ENCODE measurements around the gene ITPRID1.
"Not testable (repeated sequence)": the region's sequence is repeated elsewhere in the genome, so short reads cannot be mapped to it uniquely, and the experiment has no call there.

ITPRID1 gene

DNA sequence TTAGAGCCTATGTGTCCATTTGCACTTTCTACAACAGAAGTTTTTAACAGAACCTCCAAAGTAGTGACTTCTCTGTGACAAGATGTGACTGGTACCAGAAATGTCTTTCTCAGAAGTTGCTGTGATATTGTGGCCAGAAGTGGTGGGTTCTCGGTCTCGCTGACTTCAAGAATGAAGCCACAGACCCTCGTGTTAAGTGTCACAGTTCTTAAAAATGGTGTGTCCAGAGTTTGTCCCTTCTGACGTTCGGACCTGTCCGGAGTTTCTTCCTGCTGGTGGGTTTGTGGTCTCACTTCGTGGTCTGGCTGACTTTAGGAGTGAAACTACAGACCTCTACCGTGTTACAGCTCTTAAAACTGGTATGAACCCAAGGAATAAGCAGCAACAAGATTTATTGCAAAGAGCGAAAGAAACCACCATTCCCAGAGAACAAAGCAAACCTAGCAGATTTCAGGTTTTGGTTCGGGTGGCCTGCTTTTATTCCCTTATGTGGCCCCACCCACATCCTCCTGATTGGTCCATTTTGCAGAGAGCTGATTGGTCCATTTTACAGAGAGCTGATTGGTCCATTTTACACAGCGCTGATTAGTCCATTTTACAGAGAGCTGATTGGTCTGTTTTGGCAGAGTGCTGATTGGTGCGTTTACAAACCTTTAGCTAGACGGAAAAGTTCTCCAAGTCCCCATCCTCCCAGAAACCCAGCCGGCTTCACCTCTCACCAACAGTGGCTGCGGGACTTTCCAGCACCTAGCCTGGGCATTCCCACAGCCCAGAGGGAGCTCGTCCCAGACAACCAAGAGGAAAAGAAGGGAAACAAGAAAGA, 3.0 kb downstream of the ITPRID1 start:
- DNase-seq (ENCODE audit: low read depth): no peak

DNA sequence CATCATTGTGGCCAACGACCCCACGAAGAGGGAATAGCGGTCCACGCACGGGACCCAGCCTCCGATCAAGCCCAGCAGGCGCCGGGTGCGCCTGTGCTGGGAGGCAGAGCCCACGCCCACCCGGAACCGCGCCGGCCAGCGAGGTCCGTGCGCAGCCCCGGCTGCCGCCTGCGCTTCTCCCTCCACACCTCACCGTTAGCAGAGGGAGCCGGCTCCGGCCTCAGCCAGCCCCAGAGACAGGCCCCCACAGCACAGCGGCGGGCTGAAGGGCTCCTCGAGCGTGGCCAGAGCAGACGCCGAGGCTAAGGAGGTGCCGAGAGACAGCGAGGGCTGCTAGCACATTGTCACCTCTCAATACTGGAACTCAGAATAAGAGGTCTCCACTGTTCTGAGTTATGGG, 3.6 kb downstream of the ITPRID1 start:
- DNase-seq (ENCODE audit: low read depth): no peak

DNA sequence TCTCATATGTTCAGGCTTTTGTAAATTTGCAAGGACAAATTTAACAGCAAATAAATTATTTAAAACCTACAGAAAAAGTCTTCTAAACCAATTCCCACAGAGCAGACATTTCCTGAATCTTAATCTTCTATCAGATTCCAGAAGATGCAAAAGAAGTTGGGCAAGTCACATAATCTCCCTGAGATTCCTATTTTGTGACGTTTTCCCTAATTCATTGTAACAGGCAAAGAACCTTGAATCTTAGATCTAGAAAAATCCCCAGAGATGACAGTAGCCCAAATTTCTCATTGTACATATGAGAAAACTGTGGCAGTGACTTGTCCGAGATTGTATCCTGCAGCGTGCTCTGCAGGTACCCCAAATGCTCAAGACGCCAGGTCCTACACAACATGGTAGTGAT, 4.9 kb downstream of the ITPRID1 start:
- no peak for DNase-seq (ENCODE audit: low read depth)

DNA sequence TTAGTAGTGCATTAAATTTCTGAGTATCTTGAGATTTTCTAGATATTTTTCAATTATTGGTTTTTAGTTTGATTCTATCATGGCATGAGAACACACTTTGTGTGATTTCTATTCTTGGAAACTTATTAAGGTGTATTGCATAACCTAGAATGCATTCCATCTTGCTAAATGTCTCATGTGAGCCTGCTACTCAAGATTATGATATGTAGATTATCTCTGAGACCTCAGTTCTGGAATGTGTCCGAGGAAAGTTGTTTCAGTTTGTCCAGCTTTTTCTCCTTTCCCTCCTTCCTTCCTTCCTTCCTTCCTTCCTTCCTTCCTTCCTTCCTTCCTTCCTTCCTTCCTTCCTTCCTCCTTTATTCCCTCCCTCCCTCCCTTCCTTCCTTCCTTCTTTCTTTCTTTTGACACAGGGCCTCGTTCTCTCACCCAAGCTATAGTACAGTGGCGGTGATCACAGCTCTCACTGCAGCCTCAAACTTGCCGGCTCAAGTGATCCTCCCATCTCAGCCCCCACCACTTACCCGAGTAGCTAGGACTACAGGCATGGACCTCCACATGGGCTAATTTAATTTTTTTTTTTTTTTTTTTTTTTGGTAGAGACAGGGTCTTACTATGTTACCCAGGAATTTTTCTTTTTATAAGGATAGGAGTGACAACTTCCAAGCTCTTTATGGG, 7.6 kb downstream of the ITPRID1 start:
- DNase-seq (ENCODE audit: low read depth): no peak

DNA sequence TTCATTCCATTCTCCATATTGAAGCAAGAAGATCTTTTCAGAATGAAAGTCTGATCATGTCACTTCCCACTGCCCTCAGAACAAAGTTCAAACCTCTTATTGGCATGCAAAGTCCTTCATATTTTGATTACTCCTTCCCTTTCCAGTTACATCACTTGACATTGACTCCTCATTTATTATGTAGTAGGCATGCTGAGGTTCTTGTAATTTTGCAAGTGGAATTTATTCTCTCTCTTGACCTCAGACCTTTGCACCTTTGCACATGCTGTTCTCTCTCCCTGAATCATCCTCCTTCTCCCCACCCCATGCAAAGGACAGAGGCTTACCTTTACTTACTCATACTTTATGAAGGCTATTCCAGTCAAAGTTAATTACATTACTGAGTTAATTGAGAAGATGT, 13.0 kb downstream of the ITPRID1 start:
- DNase-seq (ENCODE audit: low read depth): no peak

DNA sequence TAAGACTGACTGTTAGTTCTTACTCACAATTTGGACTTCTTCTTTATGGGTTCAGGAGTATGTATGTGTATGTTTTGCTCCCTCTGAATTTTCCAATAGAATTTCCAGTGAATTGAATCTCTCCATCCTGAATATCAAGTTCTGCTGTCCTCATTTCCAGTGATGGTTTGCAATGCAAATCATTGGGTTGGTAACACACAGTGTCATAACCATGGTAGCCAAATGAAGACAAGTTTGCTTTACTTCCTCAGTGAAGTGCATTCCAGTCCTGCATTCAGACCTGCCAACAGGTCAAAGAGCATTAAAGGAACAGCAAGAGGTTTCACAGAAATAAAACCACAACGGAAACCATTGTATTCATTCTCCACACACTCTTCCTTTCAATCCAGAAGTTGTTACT, 15.2 kb downstream of the ITPRID1 start:
- no peak for DNase-seq (ENCODE audit: low read depth)

DNA sequence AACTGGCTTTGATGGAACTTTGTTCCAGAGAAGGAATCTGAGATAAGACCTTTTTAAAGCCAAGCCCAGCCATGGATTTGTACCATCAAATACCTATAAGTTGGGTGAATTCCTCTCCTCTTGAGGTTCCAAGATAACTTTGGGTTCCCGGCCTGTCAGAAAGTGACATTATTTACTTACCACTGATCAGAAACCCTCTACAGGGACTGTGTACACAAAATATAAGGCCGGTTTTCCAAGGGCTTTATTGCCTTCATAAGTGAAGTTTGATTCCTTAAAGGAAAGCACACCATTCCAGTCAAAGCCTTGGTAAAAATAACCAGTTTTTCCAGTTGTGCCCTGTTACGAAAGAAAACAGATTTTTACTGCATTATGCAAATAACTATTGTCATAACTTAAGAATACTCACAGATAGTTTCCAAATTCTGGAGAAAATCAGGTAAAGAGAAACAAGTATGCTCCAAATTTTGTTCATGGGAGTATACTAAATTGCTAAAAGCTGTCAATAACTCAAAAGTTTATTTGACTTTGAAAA, 26.8 kb downstream of the ITPRID1 start:
- not testable (repeated sequence) for DNase-seq (ENCODE audit: low read depth)

DNA sequence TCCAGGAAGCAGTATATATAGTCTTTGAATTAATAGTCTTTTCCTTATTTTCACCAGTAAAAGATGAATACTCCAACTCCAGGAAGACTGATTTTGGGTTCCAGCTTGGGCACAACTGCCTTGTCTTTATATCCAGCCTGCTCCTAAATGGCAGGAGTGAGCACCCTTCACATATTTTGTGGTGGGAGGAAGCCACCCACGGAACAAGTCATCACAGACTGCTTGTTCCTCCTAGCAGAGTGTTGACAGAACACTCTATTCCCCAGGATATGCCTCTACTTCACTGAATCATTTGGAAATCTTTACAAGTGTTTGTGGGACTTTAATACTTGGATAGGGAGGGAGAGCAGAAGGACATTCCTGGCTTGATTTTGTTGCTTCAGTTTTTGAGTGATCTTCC, 31.7 kb downstream of the ITPRID1 start:
- no peak for DNase-seq (ENCODE audit: low read depth)

DNA sequence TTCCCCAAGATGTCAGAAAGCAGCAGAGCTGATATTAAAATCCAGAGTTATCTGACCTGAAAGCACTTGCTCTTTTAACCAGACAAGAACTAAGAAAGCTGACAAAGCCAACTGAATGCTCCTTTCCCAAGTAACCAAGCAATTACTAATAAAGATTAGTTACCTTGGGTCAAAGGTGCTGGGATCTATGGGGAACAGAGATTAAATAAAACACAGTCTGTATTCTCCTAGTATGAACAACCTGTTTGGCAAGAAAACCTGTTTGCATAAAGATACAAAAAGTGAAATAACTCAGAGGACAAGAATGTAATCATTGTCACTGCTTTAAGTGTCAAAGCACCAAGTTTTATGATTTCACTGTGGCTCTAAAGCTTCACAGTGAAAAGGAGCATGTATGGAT, 35.7 kb downstream of the ITPRID1 start:
- no peak for DNase-seq (ENCODE audit: low read depth)

DNA sequence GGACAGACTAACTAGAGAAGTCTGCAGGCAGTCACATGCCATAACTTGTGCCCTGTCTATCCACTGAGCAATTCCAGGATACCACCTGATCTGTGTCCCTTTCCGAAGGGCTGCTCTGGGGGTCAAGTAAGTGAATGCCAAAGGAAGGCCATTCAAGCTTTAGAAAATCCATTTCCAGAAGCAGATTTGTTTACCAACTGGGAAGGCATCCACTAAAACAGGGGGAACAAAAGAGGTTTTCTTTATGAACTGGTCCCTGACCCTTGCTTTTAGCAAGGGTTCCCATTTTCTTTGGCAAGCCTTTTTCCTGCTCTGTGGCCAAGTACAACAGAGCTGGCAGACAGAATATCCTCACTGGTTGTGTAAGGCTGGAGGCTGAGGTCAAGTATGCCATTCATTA, 36.5 kb downstream of the ITPRID1 start:
- no peak for DNase-seq (ENCODE audit: low read depth)

DNA sequence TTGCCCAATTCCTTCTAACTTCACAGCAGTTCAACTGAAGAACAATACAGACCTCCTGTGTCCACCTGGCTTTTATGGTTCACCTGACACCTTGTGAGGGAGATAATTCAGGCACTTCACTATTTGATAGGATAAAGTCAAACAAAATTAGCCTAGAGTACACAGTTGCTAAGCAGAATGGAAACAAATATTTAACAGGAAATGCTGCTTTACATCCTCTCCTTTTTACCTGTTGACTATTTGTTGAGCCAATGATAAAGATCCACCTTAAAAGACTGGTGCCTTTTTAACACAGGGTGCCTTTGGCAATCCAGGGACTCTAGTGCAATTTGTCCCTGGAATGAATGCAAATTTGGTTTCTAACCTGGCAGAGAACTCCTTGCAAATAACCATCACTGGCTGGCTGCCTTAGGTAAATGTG, 39.8 kb downstream of the ITPRID1 start:
- DNase-seq (ENCODE audit: low read depth): no peak

DNA sequence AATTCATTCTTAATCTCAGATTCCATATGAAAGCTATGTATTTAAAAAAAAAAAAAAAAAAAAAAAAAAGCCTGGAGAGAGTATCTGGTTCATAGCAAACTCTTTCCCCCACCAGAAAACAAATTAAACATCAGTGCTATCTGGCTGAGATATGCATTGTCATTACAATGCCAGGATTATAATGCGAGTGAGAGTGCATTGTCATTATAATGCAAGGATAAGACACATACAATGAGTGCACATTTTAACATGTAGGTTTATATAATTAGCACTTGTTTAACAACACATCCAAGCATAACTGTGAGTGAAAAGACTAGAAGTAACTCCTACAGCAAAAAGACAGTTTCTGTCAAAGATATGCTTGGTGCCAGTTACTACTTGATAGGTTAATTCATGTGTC, 48.1 kb downstream of the ITPRID1 start:
- DNase-seq (ENCODE audit: low read depth): no peak

DNA sequence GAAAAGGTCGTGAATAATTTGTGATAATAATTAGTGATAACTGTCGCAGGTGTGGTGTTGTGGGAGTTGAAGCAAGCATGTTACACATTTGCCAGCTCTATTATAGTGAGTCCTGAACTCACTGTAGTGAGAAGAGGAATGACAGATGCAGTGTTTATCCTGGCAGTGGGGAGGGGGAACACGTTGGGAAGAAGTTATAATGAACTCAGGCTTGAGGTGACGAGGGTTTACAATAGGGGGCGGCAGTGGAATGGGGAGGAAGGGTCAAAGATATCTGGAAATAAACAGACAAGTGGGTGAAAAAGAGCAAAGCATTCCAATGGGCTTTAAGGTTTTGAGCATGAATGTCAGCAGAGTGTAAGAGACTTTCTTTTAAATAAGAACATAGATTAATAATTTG, 49.6 kb downstream of the ITPRID1 start:
- no peak for DNase-seq (ENCODE audit: low read depth)

DNA sequence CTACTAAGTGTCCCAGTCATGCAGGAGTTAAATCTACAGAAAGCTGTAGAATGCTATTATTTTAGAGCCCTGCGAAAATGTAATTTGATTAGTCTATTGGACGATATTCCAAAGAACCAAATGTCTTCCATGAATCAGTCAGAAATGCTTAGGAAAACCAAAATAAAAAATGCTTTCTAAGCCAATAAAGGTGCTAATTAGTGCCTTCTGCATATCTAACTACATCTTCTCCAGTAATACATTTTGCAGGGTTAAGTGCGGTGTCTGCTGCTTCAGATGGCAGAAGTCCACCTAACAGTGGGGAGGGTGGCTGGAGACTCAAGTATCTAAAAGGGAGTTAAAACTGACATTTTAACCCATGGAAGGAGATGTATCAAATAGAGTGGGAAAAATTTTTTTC, 50.1 kb downstream of the ITPRID1 start:
- no peak for DNase-seq (ENCODE audit: low read depth)

DNA sequence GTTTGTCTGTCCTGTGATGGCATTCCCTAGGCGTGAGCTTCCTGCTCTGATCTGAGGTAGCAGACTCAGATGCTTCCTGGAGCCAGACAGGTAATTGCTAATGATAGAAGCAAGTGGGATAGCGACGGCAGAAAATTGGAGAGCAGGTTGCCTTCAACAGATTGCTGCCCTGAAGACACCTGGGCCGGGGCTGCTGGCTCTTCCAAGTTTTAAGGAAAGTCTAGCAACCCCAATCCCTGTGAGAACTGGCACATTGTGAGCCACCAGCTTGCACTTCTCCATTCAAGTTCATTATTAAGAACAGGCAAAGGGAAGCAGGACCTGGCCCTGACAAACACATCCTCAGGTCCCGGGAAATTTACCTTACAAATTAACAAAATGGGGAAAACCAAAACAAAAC, 50.8 kb downstream of the ITPRID1 start:
- DNase-seq (ENCODE audit: low read depth): no peak

DNA sequence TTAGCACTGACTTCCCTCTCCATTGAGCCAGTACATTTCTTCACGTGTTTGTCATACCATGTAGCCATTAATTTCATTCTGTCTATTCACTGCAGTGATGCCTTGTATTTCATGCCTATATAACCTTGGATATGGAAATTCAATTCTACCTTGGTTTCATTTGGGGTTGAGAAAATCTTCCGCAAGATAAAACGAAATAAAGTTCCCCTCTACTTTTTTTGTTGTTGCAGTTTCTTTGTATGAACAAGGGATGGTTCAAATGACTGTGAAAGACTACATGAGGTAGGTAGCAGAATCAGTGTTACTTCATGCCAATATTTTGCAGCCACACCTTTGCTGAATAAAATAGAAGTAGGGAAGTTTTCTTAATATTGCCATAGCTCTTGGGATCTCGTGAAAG, 55.6 kb downstream of the ITPRID1 start:
- DNase-seq (ENCODE audit: low read depth): no peak

DNA sequence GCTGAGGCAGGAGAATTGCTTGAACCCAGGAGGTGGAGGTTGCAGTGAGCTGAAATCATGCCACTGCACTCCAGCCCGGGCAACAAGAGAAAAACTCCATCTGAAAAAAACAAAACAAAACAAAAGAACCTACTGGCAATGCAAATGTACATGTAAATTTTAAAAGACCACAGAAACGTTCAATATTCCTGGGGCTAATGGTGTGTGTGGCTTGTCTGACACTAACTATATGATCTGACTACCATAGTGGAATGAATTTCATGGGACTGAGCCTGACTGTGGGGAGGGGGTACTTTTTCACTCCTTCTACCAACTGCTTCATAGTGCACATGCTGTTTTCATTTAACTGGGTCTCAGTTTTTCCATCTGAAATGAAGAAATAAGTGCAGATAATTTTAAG, 69.6 kb downstream of the ITPRID1 start:
- no peak for DNase-seq (ENCODE audit: low read depth)

DNA sequence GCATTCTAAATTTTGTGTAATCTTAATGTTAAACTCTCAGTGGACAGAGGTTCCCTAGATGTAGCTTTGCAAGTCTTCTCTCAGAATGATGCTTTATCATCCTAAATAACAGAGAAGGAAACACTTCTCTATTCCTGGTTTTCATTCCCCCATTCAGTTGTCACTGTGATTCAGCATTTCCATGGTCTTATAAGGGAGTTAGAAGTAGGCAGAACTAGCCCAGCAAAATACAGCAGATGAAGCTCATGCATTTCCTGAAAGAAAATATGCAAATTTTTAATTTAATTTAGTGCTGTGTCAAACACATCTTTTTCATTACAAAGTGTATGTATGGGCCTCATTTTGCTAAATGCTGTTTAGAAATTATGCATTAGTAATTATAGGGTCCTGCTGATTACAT, 70.1 kb downstream of the ITPRID1 start:
- DNase-seq (ENCODE audit: low read depth): no peak

DNA sequence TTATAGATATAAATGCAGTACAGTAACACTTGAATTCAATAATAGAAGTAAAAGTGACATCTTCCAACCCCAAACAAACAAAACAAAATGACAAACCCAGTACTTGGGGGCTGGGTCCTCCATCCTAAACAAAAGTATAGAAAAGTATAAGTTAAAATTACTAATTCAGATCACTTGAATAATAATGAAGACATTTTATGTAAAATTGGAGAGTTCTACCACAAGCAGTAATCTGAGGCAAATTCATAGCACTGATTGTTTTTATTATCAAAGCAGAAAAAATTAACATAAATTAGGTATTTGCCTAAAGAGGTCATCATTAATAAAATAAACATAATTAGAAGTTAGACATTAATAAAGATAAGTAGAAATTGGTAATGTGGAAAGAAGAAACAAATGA, 81.5 kb downstream of the ITPRID1 start:
- no peak for DNase-seq (ENCODE audit: low read depth)

DNA sequence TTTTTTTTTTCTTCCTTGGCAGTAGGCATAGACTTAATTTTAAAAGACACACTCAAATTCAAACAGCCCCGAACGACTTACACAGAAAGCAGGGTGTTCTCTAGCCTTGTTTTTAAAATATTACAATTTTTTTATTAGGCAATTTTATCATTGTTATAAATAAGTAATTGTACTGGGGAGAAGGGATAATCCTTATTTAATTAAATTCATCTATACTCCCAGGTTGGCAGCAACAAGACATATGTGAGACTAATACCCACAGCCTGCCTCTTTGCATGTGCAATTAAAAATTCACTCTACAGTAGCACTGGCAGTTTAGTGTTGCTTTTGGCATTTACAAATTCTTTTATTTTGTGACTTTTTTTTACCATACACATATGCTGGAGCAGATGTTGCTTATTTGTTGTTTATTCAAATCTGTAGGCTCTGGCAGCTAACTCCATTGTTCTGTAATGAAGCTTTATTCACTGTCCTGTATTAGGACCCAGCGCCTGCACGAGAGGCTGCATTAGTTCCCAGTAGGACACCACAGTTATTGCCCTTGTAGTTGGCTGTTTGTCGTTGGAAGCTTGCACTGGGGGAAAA, 88.2 kb downstream of the ITPRID1 start:
- DNase-seq (ENCODE audit: low read depth): no peak

DNA sequence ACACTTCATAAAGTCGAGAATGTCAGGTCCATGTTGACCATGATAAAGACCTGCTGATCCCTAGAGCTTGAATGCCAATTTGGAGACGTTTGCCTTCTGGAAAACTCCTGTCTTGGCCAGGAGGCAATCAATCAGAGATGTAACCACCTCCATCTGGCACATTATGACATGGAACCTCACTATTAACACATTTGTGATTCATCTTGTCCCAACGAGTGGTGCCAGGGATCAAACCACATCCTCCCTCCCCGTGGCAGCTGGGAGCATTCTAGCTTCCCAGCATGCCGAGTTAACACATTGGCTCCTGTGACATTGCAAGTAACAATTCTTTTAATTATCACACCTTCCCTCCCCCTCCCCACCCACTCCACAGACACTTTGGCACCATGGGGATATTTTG, 89.2 kb downstream of the ITPRID1 start:
- DNase-seq (ENCODE audit: low read depth): no peak

DNA sequence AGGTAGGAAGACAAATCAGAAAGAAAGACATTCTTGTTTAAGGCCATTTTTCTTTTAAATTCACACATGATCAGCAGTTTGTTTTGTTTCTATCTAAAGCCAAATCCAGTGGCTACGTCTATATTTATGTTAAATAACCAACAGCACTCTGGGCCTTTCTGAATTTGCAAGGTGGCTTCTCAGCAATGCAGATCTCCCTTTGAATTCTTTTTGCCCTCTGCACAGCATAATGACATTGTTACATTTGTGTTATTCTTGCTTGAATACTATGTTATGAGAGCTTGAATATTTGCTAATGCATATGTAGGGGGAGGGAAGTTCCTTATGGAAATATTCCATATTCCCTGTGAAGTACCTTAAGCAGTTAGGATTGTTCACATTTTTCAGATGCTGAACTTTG, 99.7 kb downstream of the ITPRID1 start:
- DNase-seq (ENCODE audit: low read depth): no peak

DNA sequence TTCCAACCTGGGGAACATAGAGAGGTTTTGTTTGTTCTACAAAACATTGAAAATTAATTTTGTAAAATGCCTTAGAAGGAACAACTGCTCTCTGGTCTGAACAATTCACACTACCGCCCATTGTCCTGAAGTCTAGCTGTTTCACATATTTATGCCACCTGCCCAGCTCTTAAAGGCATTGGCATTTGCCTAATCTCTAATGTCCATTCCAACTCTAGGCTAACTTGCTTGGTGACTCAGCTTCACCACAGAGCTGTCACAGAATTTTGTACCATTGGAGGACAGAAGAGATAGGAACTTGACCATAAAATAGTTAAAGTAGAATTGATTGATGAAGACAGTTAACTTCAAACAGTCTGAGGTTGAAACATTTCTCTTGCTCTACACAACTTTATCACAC, 119.6 kb downstream of the ITPRID1 start:
- no peak for DNase-seq (ENCODE audit: low read depth)
